ENCODE measurements around the gene CDK5R2.

GRCh38 chr2:218999881-219000568 is 40.6 kb downstream of the CDK5R2 start:
- TF ChIP-seq CTCF (IDR thresholded peaks at IDR 0.05; ENCODE audit: borderline replicate concordance, extremely low read depth, low read length, poor library complexity, severe bottlenecking) (no peak), EZH2 (IDR thresholded peaks at IDR 0.05; ENCODE audit: borderline replicate concordance, low read depth, low read length, severe bottlenecking) (no peak)
